Mucosa of stomach (tissue), 1 donor: Measurements from ENCODE around the gene CSTF1.

Experiments
- H3K27me3 ChIP-seq: one replicate; pipeline ENCODE4 v1.7.0; 2013; ENCODE audit warnings: mild to moderate bottlenecking, low read length; ENCODE audit not compliant: control insufficient read depth, insufficient read depth
- H3K36me3 ChIP-seq: one replicate; pipeline ENCODE4 v1.7.0; 2013; ENCODE audit warnings: low read length; ENCODE audit not compliant: control insufficient read depth, insufficient read depth
- H3K4me1 ChIP-seq: one replicate; pipeline ENCODE4 v1.7.0; 2013; ENCODE audit warnings: mild to moderate bottlenecking, low read length; ENCODE audit not compliant: control insufficient read depth, insufficient read depth
- H3K4me3 ChIP-seq: one replicate; pipeline ENCODE4 v1.7.0; 2013; ENCODE audit warnings: low read length
- H3K9ac ChIP-seq: one replicate; pipeline ENCODE4 v1.7.0; 2013; ENCODE audit warnings: mild to moderate bottlenecking, low read length, moderate library complexity
- H3K9me3 ChIP-seq: one replicate; pipeline ENCODE4 v1.7.0; 2013; ENCODE audit warnings: mild to moderate bottlenecking, low read length, moderate library complexity; ENCODE audit not compliant: control insufficient read depth
- donor health status: Pancreatic carcinoma.

Gene CSTF1

GRCh38 chr20:56453352-56453751, 60.9 kb downstream of the CSTF1 start:
- Histone ChIP-seq H3K9me3 (no peaks in the 10 kb centered on the region), H3K36me3 (no peaks in the 10 kb centered on the region), H3K4me3 (no peak overlapping the region), H3K27me3 (no peaks in the 10 kb centered on the region), H3K9ac (no peak overlapping the region), H3K4me1 (no peaks in the 10 kb centered on the region)

GRCh38 chr20:56454754-56455153, 62.3 kb downstream of the CSTF1 start:
- Histone ChIP-seq H3K9ac (no peak overlapping the region), H3K4me3 (no peak overlapping the region), H3K4me1 (no peaks in the 10 kb centered on the region), H3K27me3 (no peaks in the 10 kb centered on the region), H3K36me3 (no peaks in the 10 kb centered on the region), H3K9me3 (no peaks in the 10 kb centered on the region)
